Right hindlimb (tissue), 1 donor: Measurements from ENCODE around the gene HNF4A.

Experiments
- DNase-seq: peaks from one replicate; pipeline ENCODE4 v3.0.0-alpha.2; 2018

The HNF4A gene

GRCh38 chr20:44475694-44476560 lies 120.4 kb downstream of the HNF4A start, which contains the start of gene TTPAL:
Gene TTPAL (plus strand): TSS chr20:44475874. CDS start chr20:44480000, 4,126 bp downstream.
- peak; percentile 91 for DNase-seq

- no peak for DNase-seq
Observed at GRCh38 chr20:44477151-44477550, 121.7 kb downstream of the HNF4A start.

- DNase-seq = no peak
Observed at GRCh38 chr20:44478206-44478605, 122.7 kb downstream of the HNF4A start.

GRCh38 chr20:44479643-44480042 lies 124.1 kb downstream of the HNF4A start:
- no peak for DNase-seq

- DNase-seq = no peak
Observed at GRCh38 chr20:44480097-44480496, 124.6 kb downstream of the HNF4A start.

- no peak for DNase-seq
Observed at GRCh38 chr20:44481719-44482416, 126.4 kb downstream of the HNF4A start.

- no peak for DNase-seq
Observed at GRCh38 chr20:44483112-44483511, 127.6 kb downstream of the HNF4A start.
